ENCODE measurements around the gene CFAP20.
A peak's percentile ranks its signal among the peaks of the same experiment; 100 is the strongest.

CFAP20 gene

GRCh38 chr16:58129097-58129936, at the start of gene CFAP20:
Gene CFAP20, minus strand, starts transcription at chr16:58129381. Its CDS starts 266 bp downstream, at chr16:58129115.
- peak; percentile 95 for DNase-seq

- no peak for DNase-seq
Measured at GRCh38 chr16:58177353-58177710, 48.2 kb upstream of the CFAP20 start.

- DNase-seq: no peak
Measured at GRCh38 chr16:58176608-58177352, 47.6 kb upstream of the CFAP20 start.

- DNase-seq: no peak
Measured at GRCh38 chr16:58170223-58170622, 41.0 kb upstream of the CFAP20 start.

- DNase-seq: no peak
Measured at GRCh38 chr16:58160855-58161254, 31.7 kb upstream of the CFAP20 start.

- DNase-seq: no peak
Measured at GRCh38 chr16:58158725-58159124, 29.5 kb upstream of the CFAP20 start.

GRCh38 chr16:58157951-58158540, 28.9 kb upstream of the CFAP20 start:
- DNase-seq: no peak

- no peak for DNase-seq
Measured at GRCh38 chr16:58157239-58157638, 28.1 kb upstream of the CFAP20 start.

GRCh38 chr16:58155839-58156238, 26.7 kb upstream of the CFAP20 start:
- DNase-seq: no peak

GRCh38 chr16:58154345-58154744, 25.2 kb upstream of the CFAP20 start:
- DNase-seq: no peak

GRCh38 chr16:58152246-58152868, 23.2 kb upstream of the CFAP20 start:
- DNase-seq: no peak

- DNase-seq: no peak
Measured at GRCh38 chr16:58148526-58148925, 19.3 kb upstream of the CFAP20 start.

GRCh38 chr16:58148099-58148498, 18.9 kb upstream of the CFAP20 start:
- DNase-seq: no peak

GRCh38 chr16:58138852-58139251, 9.7 kb upstream of the CFAP20 start:
- no peak for DNase-seq

- DNase-seq: no peak
Measured at GRCh38 chr16:58137581-58137980, 8.4 kb upstream of the CFAP20 start.

GRCh38 chr16:58128711-58129096, 477 bp downstream of the CFAP20 start:
- DNase-seq: no peak

- no peak for DNase-seq
Measured at GRCh38 chr16:58128181-58128631, 975 bp downstream of the CFAP20 start.

GRCh38 chr16:58127634-58128033, 1.5 kb downstream of the CFAP20 start:
- no peak for DNase-seq

GRCh38 chr16:58127033-58127556, 2.1 kb downstream of the CFAP20 start:
- no peak for DNase-seq

- no peak for DNase-seq
Measured at GRCh38 chr16:58126451-58126961, 2.7 kb downstream of the CFAP20 start.

- no peak for DNase-seq
Measured at GRCh38 chr16:58125781-58126335, 3.3 kb downstream of the CFAP20 start.

- no peak for DNase-seq
Measured at GRCh38 chr16:58125041-58125440, 4.1 kb downstream of the CFAP20 start.

- DNase-seq: no peak
Measured at GRCh38 chr16:58124601-58124915, 4.6 kb downstream of the CFAP20 start.

Data from GDM1 (cell line).